IMR-90 (cell line): ENCODE measurements around the gene QPRT. TPM values are rescaled to one million over a fixed set of nuclear protein-coding genes. Genes with fewer than 3 reads are reported as not detected.

Source experiments
- ATAC-seq: fragments of 200-7000 bp; cut with Tn5 transposase; 2 replicates; pipeline ENCODE4 v1.9.1; 2020; ENCODE audit warnings: low read depth, mild to moderate bottlenecking, moderate library complexity
- BruUV-seq: library from RNA; stranded (reverse); fragments of 400-500 nt; replicated peaks from 2 replicates; lab custom pipeline; 2021; lab: Mats Ljungman, UMichigan
- CTCF ChIA-PET: fragments of 300-600 bp; formaldehyde crosslinking; extraction: SDS; loops from one replicate; lab custom pipeline; 2021; ENCODE audit warnings: antibody characterized with exemption; lab: Yijun Ruan, JAX
- POLR2A ChIA-PET: fragments of 300-600 bp; sonication (Branson Sonifier 250); formaldehyde crosslinking; loops from one replicate; lab custom pipeline; 2022; ENCODE audit warnings: antibody characterized with exemption; ENCODE audit not compliant: unreplicated experiment; lab: Charles Lee
- DNase-seq: peaks from one replicate; pipeline ENCODE4 v3.0.0; 2013
- H2AFZ ChIP-seq: replicated peaks from 2 replicates; pipeline ENCODE3; 2013; ENCODE audit warnings: low read length, mild to moderate bottlenecking; ENCODE audit not compliant: poor library complexity
- H2AK5ac ChIP-seq: 2 replicates; pipeline ENCODE4 v1.6.1; 2013; ENCODE audit warnings: low read depth, low read length, inconsistent platforms
- H2AK9ac ChIP-seq: replicated peaks from 2 replicates; pipeline ENCODE3; 2013; ENCODE audit warnings: mild to moderate bottlenecking, low read depth, low read length, moderate library complexity; ENCODE audit not compliant: poor library complexity
- H2BK120ac ChIP-seq: 2 replicates; pipeline ENCODE4 v1.6.1; 2013; ENCODE audit warnings: low read depth, low read length, inconsistent platforms
- H2BK15ac ChIP-seq: 3 replicates; pipeline ENCODE4 v1.6.1; 2013; ENCODE audit warnings: low read depth, low read length, inconsistent platforms
- H2BK20ac ChIP-seq: 2 replicates; pipeline ENCODE4 v1.6.1; 2013; ENCODE audit warnings: low read depth, mild to moderate bottlenecking, inconsistent platforms, low read length, moderate library complexity
- H2BK5ac ChIP-seq: 2 replicates; pipeline ENCODE4 v1.6.1; 2013; ENCODE audit warnings: mild to moderate bottlenecking, low read depth, low read length, inconsistent platforms; ENCODE audit not compliant: poor library complexity, severe bottlenecking
- H3K14ac ChIP-seq: replicated peaks from 2 replicates; pipeline ENCODE4 v1.6.1; 2013; ENCODE audit warnings: low read depth, low read length, inconsistent platforms
- H3K18ac ChIP-seq: 2 replicates; pipeline ENCODE4 v1.6.1; 2013; ENCODE audit warnings: low read depth, low read length, control low read depth
- H3K23ac ChIP-seq: 2 replicates; pipeline ENCODE4 v1.6.1; 2013; ENCODE audit warnings: low read depth, low read length, inconsistent platforms
- H3K27ac ChIP-seq: 2 replicates; pipeline ENCODE4 v1.5.1; 2013; ENCODE audit warnings: mild to moderate bottlenecking, control low read depth, low read length; ENCODE audit not compliant: insufficient read depth
- H3K27me3 ChIP-seq: 2 replicates; pipeline ENCODE4 v1.6.1; 2013; ENCODE audit warnings: low read length; ENCODE audit not compliant: control insufficient read depth, insufficient read depth
- H3K36me3 ChIP-seq: 2 replicates; pipeline ENCODE4 v1.6.1; 2013; ENCODE audit warnings: low read length, mixed read lengths; ENCODE audit not compliant: control insufficient read depth, insufficient read depth
- H3K4ac ChIP-seq: 2 replicates; pipeline ENCODE4 v1.6.1; 2013; ENCODE audit warnings: low read depth, low read length, inconsistent platforms
- H3K4me1 ChIP-seq: 2 replicates; pipeline ENCODE4 v1.6.1; 2013; ENCODE audit warnings: low read length, mixed read lengths; ENCODE audit not compliant: control insufficient read depth, insufficient read depth
- H3K4me2 ChIP-seq: 2 replicates; pipeline ENCODE4 v1.6.1; 2013; ENCODE audit warnings: low read depth, mild to moderate bottlenecking, control low read depth, low read length, moderate library complexity
- H3K4me3 ChIP-seq: 2 replicates; pipeline ENCODE4 v1.5.1; 2013; ENCODE audit warnings: low read depth, mild to moderate bottlenecking, control low read depth, low read length, moderate library complexity; ENCODE audit not compliant: insufficient read depth
- H3K56ac ChIP-seq: 2 replicates; pipeline ENCODE4 v1.6.1; 2013; ENCODE audit warnings: low read length, inconsistent platforms; ENCODE audit not compliant: insufficient read depth; ENCODE audit errors: extremely low read depth
- H3K79me1 ChIP-seq, 2 experiments: 2 replicates each; pipeline ENCODE4 v1.6.1; 2013; ENCODE audit warnings: low read length in 2 of 2, inconsistent platforms in 1 of 2, low read depth in 1 of 2
- H3K9ac ChIP-seq: 2 replicates; pipeline ENCODE4 v1.6.1; 2013; ENCODE audit warnings: low read depth, low read length, control low read depth
- H3K9me1 ChIP-seq: 2 replicates; pipeline ENCODE4 v1.6.1; 2013; ENCODE audit warnings: low read length, inconsistent platforms; ENCODE audit not compliant: insufficient read depth
- H3K9me3 ChIP-seq: 2 replicates; pipeline ENCODE4 v1.6.1; 2013; ENCODE audit warnings: low read length; ENCODE audit not compliant: control insufficient read depth, insufficient read depth
- H4K20me1 ChIP-seq: 2 replicates; pipeline ENCODE4 v1.6.1; 2013; ENCODE audit warnings: low read length, inconsistent platforms; ENCODE audit not compliant: insufficient read depth
- H4K5ac ChIP-seq: 2 replicates; pipeline ENCODE4 v1.6.1; 2013; ENCODE audit warnings: mild to moderate bottlenecking, low read depth, low read length, control low read depth
- H4K8ac ChIP-seq, 2 experiments: 2 replicates each; pipeline ENCODE4 v1.6.1; 2013; ENCODE audit warnings: low read depth in 2 of 2, low read length in 2 of 2, control low read depth in 1 of 2, inconsistent platforms in 1 of 2
- H4K91ac ChIP-seq: 2 replicates; pipeline ENCODE4 v1.6.1; 2013; ENCODE audit warnings: low read depth, low read length, inconsistent platforms; ENCODE audit not compliant: insufficient read depth
- CEBPB ChIP-seq: IDR thresholded peaks from 2 replicates; pipeline ENCODE4 v1.6.1; 2012; ENCODE audit warnings: low read depth, low read length, improper control_type of control experiment
- CHD1 ChIP-seq: IDR thresholded peaks from 2 replicates; pipeline ENCODE4 v1.6.1; 2012; ENCODE audit warnings: low read depth, low read length, improper control_type of control experiment
- ELK1 ChIP-seq: fragments of 150-350 bp; IDR thresholded peaks from 2 replicates; pipeline ENCODE4 v1.6.1; 2016; ENCODE audit warnings: low read depth, mild to moderate bottlenecking, low read length, moderate library complexity, borderline replicate concordance
- FOS ChIP-seq: fragments of 150-350 bp; IDR thresholded peaks from 2 replicates; pipeline ENCODE4 v1.6.1; 2016; ENCODE audit warnings: low read depth, low read length
- MAFK ChIP-seq: IDR thresholded peaks from 2 replicates; pipeline ENCODE4 v1.6.1; 2012; ENCODE audit warnings: low read depth, low read length, improper control_type of control experiment
- NFE2L2 ChIP-seq: fragments of 150-350 bp; IDR thresholded peaks from 2 replicates; pipeline ENCODE4 v1.6.1; 2016; ENCODE audit warnings: low read depth, mild to moderate bottlenecking, low read length
- RAD21 ChIP-seq: IDR thresholded peaks from 2 replicates; pipeline ENCODE4 v1.6.1; 2012; ENCODE audit warnings: low read length, improper control_type of control experiment
- RFX5 ChIP-seq: IDR thresholded peaks from 2 replicates; pipeline ENCODE4 v1.8.0; 2012; ENCODE audit warnings: low read depth, mild to moderate bottlenecking, low read length, moderate library complexity
- SMC3 ChIP-seq: fragments of 150-350 bp; IDR thresholded peaks from 2 replicates; pipeline ENCODE4 v1.6.1; 2016; ENCODE audit warnings: low read depth, mild to moderate bottlenecking, antibody characterized with exemption, low read length, moderate library complexity
- USF2 ChIP-seq: fragments of 150-350 bp; IDR thresholded peaks from 2 replicates; pipeline ENCODE4 v1.6.1; 2017; ENCODE audit warnings: mild to moderate bottlenecking, antibody characterized with exemption, low read length, low read depth
- WGBS, 2 experiments: methylation state at CpG; one replicate each; pipeline versions ENCODE4 v1.1.5 to v1.1.7; 2013; ENCODE audit warnings: missing lambda C conversion rate in 2 of 2; ENCODE audit not compliant: insufficient read length in 1 of 2; ENCODE audit errors: extremely low coverage in 2 of 2; 5-methylcytosine and 5-hydroxymethylcytosine counted together
- dilution Hi-C: fragments of 300-500 bp; cut with HindIII; formaldehyde crosslinking; loops from one replicate; pipeline ENCODE4 v1.14.3; 2018; ENCODE audit warnings: low sequenced_read_pairs; ENCODE audit not compliant: unreplicated experiment
- in situ Hi-C: fragments of 300-500 bp; cut with MboI; formaldehyde crosslinking; loops from 3 replicates; pipeline ENCODE4 v1.14.3; 2019; ENCODE audit warnings: low sequenced_read_pairs, inconsistent platforms, mixed read lengths
- intact Hi-C: fragments of 100-400 bp; cut with micrococcal nuclease; formaldehyde crosslinking; loops from 2 replicates; pipeline ENCODE4 v1.10.0; 2022
- polyA plus RNA-seq, 3 experiments: library from polyadenylated mRNA; depleted of rRNA; stranded (reverse); fragments of >200 nt; gene quantifications; 2 replicates each; pipeline ENCODE4 v1.2.3, GENCODE V29; 2012; ENCODE audit warnings: low replicate concordance in 1 of 3
- total RNA-seq: library from RNA; depleted of rRNA; stranded (reverse); fragments of >200 nt; gene quantifications from 2 replicates; pipeline ENCODE4 v1.2.3, GENCODE V29; 2012

Gene QPRT
- total and polyA plus RNA-seq, 2 of the 4 experiments (the other 2 are of a cell fraction) = 3.4 to 6.3 TPM

- Histone ChIP-seq H2AK5ac (no peak overlapping the region), H2AK9ac (no peak overlapping the region), H2BK5ac (no peak overlapping the region), H3K56ac (no peak overlapping the region), H3K36me3 (no peaks in the 10 kb centered on the region), H3K4me3 (no peak overlapping the region), H4K91ac (no peak overlapping the region), H4K20me1 (no peaks in the 10 kb centered on the region), H4K8ac (no peak overlapping the region), H3K9me3 (no peaks in the 10 kb centered on the region), H2AFZ (no peak overlapping the region), H3K79me1 (no peaks in the 10 kb centered on the region), H4K5ac (no peak overlapping the region), H3K4me2 (no peak overlapping the region), H2BK120ac (no peak overlapping the region), H3K9ac (no peak overlapping the region), H3K4ac (no peak overlapping the region), H3K27me3 (peaks cover 12% of the 10 kb centered on the region; the same call in 1 of the 2 replicates), H2BK15ac (no peak overlapping the region), H2BK20ac (no peak overlapping the region), H3K4me1 (no peaks in the 10 kb centered on the region; the same call in 1 of the 2 replicates), H3K27ac (no peak overlapping the region), H3K23ac (no peak overlapping the region), H3K14ac (no peak overlapping the region), H3K9me1 (peaks cover 2% of the 10 kb centered on the region; the same call in 1 of the 2 replicates), H3K18ac (no peak overlapping the region)
- ATAC-seq (no peak), DNase-seq (no peak)
- ChIA-PET POLR2A (no interaction called here), CTCF (no interaction called here)
- in situ Hi-C loops = no loop called here
- BruUV-seq = no TSS peak
- 75% methylated on average over 6 of the region's 15 CpGs; no CpG with 5 or more reads in 1 of the 2 experiments for WGBS, 2 experiments
- dilution Hi-C loops = no loop called here
- TF ChIP-seq MAFK (no peak), FOS (no peak), NFE2L2 (no peak), USF2 (no peak), CEBPB (no peak), SMC3 (no peak), CHD1 (no peak), RAD21 (no peak), ELK1 (no peak), RFX5 (no peak)
- intact Hi-C loops = no loop called here
Observed at GRCh38 chr16:29665294-29666077, 13.5 kb upstream of the QPRT start.
